Stimulated activated CD4-positive, alpha-beta T cell treated with anti-CD3 and anti-CD28 coated beads, Interleukin-1b, Interleukin-23, amount 100 ng/mL, for 24 hours (primary cell): Measurements from ENCODE around the gene ZC3H12C.

Experiments used
- DNase-seq, 4 experiments: peaks; one replicate each; pipeline ENCODE4 v3.0.0-alpha.2; 2020; ENCODE audit warnings: low read depth in 4 of 4, low spot score in 1 of 4

ZC3H12C gene

DNA sequence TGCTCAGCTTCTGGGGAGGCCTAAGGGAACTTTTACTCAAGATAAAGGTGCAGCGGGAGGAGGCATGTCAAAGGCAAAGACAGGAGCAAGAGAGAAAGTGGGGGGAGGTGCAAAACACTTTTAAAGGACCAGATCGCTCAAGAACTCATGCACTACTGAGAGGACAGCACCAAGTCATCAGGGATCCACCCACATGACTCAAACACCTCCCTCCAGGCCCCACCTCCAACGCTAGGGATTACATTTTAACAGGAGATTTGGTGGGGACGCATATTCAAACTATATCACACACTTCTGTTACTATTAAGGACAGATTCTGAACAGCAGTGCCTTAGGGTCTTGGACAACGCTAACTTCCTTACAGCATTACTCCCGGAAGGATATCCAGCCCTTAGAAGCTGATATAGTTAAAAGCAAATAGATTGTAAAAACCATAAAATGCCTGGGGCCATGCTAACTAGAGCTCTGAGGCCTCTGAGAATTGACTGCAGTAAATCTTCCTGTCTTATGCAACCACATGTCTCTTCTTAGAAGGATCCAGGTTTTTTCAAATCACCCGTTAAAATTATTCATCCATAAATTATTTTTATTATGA lies 16.7 kb upstream of the ZC3H12C start:
- no peak for DNase-seq

DNA sequence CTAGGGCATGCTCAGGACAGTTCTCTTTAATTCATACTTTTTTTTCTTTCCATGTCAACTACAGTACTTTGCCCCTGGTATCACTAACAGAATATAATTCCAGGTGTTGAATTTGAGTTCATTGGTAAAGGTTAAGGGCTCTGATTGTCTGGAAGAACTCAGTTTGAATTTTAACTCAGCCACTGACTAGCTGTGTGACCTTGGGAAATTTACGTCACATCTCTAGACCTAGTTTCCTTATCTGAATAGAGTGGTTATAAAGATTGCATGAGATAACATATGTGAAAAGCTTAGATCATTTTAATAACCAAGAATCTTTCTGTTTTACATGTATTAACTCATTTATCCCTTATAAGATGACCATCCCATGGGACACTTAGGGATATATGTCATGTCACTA lies 15.8 kb upstream of the ZC3H12C start:
- DNase-seq, result no peak

DNA sequence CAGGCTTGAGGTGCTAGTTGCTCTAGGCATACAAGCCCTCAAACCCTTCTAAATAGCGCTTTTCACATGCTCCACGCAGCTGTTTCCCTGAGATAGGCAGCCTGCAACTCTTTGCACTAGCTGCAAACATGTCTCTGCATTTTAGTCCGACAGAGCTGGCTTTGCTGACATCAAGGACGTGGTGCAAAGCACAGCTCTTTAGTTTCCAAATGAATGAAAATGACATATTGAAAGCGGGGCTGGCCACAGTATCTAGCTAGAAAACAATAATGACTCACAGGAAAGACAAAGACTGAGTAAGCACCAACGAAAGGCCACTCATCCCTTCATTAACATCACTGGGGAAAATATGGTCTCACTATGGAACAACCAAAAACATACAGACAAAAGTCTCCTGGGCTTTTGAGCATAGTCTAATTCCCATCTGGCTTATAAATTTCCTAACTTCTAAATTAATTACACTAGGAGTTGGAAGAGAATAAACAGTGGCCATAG lies 15.3 kb upstream of the ZC3H12C start:
- DNase-seq, result no peak

DNA sequence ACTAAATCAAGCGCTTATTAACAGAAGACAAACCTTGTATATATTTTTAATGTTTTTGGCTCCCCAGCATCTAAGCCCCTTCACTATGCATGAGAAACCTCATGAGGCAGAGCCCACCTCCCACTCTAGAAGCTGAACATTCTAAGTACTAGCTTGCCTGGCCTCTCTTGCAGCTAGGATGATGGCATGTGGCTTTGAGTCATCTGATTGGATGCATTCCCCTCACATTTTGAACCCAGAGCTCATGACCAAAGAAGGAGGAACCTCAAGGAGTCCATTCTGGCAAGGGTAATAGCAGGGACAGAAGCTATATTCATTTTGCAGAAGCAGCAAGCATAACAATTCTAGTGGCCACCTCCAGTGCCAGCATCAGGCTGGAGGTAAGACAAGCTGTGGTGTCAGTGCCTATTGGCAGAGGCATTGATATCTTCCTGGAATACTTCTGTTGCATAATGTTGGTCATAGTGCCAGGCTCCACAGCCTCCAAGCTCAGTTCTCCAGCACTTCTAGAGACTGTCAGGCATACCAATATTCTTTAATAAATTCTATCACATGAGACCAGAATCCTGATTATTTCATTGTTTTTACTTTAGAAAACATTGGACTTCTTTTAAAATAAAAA lies 14.2 kb upstream of the ZC3H12C start:
- no peak for DNase-seq

DNA sequence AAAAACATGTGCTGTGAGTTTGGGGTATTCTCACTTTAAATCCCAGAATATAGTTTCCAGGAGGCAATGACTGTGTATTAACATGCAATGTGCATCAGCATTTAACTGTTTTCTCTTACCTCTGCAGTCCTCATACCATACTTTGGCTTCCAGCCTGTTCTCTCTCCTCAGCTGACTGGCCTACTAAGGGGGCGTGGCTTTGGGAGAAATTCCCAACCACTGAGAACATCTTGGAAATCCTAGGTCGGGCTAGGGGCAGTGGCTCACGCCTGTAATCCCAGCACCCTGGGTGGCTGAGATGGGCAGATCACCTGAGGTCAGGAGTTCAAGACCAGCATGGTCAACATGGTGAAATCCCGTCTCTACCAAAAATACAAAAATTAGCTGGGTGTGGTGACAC lies 13.5 kb upstream of the ZC3H12C start:
- no peak for DNase-seq

DNA sequence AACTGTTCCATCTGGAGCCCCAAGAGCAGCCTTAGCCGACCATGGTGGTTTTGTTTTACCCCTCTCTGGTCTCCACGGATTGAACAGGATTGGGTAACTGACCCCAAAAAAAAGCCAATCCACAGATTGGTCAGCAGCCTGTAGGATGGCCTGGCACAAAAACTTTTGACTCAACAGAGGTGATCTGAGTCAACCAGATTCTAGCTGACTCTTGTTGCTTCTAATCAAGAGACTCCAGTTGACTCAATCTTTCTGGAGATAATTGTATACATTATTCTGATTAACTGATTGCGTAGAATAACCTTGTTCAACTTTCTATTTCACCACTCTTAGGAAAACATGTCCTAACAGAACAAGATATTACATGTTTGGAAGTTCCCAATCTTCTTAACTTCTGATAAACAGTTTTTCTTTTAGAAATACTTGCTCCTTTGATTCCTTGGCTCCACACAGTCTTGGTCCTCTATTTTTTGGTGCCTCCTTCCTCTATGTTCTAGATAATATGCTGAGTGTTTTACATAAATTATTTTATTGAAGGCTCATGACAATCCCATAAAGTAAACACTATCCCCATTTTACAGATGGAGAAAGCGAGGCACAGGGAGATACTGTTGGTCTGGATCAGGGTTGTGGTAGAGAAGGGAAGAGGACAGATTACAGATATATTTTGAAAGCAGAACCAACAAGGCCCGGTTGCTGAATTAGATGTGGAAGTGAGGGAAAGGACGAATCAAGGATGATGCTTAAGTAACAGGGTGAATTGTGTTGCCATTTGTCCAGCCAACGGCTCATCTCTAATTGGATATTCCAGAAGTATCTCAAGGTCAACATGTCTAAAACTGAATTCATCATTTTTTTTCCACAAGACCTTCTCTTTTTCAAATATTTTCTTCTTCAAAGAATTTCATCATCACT lies 11.5 kb upstream of the ZC3H12C start:
- no peak for DNase-seq

DNA sequence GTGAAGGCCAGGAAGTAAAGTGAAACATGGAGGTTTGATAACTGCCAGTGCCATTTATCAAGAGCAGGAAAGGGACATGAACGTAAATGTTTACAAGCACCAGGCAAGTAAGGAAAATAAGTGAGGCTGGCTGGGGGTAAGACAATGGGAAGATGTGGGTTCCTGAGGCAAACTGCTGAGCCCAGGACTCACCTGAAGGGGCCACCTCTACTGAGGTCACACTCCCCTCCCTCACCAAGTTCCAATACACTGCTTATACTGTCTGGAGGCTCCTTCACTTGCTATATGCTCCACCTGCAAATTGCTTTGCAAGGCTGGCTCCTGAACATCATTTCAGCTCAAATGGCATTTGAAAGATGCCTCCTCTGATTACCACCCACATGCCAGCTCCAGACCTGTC lies 10.3 kb upstream of the ZC3H12C start:
- no peak for DNase-seq

DNA sequence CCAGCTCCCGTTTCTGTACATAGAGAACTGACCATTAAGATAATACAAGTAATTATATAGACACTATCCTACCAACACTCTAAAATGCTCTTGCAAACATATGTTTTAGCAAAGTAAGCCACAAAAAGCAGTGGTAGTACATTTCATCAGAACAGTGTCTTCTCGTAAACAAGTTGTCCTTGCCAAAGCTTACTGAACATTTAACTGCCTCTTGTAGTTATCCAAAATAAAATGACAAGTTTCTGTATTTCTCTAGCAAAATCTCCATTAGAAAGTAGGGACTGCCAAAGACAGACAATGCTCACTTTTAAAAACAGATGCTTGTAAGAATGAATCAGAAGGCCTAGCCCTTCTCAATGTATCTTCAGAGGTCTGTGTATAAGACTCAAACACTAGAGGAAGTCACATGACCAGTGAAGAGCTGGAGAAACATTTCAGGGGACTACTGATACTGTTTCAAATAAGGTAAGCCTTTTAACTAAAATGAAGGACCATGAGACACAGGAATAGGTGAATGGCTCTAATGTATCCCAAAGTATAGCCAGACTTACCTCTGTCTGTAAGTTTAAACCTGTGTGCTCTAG lies 7.8 kb upstream of the ZC3H12C start:
- DNase-seq, result no peak

DNA sequence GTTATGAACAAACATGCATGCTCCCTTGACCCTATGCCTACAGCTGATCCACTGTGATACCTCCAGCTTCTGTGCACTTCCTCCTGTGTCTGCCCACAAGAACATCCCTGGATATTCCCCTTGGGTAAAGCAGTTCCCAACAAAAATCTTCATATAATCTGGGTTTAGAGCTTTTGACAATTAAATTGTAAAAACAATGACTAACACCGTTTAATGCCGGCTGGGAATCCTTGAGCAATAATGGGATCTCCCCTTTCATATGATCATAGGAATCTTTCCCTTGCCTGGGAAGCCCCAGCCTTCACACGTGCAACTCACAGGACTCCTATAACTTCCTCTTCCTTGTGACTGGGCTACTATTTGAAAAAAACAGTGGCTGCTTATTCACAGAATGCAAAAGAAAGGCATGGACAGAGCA lies 6.3 kb upstream of the ZC3H12C start:
- no peak for DNase-seq

DNA sequence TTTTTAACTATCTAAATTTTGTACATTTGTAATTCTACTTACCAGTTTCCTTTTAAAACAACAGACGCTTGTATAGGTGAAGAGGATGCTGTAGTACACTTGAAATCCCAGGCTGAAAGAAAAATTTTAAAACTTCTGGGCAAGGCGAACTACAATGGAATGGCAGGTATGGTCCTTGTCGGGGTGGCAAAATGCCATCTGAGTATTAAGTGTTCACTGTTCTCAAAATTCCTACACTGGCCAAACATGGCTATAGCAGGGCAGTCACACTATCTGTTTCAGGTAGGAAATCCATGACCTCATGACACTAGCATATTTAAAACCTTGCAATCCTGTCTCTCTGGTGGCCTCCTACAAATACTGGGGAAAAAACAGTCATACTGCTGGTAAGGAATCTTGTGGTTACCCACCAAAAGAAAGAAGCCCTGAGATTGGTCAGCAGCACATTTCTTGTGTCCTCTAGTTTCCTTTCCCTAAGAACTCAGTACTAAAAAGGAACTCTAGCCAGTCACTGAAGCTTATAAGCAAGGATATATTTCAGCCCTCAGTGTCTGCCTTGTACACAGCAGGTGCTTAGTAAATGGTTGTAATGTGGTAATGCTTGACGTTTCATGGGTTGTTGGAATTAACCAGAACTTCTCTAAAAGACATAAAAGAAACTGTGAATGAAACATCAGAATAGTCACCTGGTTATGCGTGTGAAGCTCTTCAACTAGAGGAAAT lies 5.2 kb upstream of the ZC3H12C start:
- DNase-seq, result no peak

DNA sequence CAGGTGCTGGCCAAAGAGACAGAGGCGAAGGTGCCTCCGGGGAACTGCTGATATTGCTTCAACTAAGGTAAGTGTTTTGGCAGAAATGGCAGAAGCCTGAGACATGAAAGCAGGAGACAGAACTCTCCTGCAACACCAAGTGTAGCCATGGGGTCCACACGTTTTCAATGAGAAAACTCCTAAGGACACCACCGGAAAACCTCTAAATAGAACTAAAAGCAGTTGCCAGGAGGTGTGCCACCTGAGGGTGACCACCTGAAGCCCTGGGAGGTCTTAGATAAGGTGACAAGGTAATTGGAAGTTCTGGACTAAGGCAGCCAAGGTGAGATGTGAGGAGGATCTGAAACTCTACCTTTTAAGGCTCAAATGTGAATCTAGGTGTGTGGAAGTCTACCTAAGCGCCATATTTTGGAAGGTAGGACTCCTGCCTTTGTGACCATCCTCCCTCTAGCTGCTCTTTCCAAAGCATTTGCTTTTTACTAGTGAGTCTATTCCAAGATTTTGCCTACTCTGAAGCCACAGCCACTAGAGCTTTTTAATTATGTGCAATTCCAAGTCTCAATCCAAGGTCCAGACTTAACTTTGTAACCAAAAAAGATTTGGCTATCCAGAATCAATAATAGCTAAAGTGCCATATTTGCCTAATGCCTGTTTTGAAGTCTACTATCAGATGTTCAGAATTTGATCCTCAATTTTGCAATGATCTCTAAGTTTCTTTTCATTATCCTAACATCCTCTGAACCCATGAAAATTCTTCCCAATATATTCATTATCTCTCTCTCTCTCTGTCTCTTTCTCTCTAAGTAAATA lies 4.5 kb upstream of the ZC3H12C start:
- no peak for DNase-seq

DNA sequence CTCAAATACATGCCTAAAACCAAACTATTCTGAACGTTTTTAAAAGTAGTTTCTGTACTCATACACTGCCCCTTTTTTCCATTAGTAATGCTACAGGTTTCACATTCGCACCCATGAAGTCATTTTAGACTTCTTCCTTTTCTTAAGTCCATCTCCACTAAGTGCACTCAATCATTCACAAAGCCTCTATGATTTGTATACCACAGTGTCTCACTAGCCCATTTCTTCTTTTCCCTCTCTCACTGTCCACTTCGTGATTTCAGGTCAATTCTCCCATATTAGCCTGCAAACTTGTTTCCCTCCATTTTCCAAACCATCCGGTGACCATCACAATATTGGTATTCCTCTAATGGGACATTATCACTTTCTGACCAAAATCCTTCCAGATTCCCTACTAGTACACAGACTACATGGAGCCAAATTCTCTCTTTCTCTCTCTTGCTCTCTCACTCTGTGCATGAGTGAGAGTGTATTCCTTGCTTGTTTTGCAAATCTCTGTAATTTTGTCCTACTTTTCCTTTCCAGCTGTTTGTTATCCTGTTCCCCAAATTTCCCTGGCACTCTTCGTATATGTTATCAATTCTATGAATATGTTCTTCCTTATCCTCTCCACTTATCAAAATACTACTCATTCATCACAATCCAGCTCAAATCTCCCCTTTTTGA lies 3.4 kb upstream of the ZC3H12C start:
- DNase-seq, result no peak

DNA sequence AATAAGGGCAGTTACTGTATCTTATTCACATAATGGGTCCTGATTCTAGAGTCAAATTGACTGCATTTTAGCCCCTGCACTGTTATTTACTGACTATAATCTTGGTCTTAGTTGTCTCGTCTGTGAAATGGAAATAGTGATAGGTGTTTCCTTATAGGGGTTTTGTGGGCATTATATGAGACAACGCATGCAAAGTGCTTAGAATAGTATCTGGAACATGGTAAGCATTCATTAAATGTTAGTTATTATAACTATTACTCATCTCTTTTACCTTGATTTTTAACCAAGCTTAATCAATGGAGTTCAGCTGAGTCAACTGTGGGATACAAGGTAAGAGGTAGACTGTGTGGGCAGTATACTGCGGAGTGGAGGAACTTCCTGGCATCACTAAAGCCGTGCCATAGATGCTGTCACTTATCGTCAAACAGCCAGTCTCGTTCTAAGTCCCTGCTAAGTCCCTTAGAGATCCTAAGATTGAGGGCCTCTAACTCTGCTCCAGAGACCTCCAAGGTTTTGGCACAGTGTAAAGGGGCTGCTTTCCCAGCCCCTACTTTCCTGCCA lies 2.6 kb upstream of the ZC3H12C start:
- no peak for DNase-seq

DNA sequence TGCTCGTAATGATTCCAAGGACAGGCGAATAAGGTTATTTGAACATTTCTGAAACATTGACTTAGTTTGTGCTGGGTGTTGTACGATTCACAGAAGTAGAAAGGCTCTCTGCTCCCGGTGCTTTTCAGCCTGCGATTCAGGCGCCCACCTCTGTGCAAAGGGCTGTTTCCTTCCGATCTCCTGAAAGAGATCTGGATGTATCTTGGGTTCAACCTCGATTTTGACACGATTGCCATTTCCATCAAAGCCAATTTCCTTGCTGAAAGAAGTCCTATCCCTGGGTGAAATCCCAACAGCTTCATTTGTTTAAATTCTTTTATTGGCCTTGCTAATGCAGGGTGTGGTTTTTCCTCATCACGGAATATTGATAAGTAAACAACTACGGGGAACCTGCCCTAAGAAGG lies 1.1 kb upstream of the ZC3H12C start:
- DNase-seq, result no peak

DNA sequence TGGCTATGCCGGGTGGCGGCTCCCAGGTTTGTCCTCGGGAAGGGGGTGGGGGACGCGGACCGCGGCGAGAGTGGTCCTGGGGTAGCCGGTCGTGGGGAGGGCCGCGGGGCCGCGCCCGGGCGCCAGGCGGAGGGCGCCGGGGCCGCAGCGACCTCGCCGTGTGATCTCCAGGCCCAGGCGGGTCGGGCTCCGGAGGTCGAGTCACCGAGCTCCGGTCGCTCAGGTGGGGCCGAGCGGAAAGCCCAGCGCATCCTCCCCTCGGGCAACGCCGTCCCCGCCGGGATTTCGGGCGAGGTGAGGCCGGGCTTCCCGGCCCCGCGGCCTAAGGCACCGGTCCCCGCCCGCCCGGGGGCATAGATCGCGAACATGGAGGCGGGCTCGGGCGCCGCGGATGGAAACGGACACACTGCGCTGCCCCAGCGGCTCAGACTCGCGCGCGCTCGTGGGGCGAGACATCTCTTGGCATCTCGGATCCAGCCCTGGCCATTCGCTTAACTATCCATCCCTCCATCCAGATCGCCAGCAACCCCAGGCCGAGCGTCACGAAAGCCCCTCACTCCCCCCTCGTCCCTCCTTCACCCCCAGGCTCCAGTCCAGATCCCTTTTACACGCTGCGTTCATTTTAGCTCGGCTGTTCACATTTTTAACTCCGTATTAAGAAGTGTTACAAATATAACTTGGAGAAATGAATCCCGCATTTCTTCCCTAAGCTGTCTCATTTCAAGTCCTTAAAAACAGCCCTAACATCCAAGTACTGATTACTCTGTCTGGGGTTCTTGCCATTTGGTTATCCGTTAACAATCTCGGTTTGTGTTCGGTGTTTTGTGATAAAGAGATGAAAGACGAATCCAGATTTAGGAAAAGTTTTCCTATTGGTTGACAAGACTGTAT lies 460 bp downstream of the ZC3H12C start:
- DNase-seq, result no peak

DNA sequence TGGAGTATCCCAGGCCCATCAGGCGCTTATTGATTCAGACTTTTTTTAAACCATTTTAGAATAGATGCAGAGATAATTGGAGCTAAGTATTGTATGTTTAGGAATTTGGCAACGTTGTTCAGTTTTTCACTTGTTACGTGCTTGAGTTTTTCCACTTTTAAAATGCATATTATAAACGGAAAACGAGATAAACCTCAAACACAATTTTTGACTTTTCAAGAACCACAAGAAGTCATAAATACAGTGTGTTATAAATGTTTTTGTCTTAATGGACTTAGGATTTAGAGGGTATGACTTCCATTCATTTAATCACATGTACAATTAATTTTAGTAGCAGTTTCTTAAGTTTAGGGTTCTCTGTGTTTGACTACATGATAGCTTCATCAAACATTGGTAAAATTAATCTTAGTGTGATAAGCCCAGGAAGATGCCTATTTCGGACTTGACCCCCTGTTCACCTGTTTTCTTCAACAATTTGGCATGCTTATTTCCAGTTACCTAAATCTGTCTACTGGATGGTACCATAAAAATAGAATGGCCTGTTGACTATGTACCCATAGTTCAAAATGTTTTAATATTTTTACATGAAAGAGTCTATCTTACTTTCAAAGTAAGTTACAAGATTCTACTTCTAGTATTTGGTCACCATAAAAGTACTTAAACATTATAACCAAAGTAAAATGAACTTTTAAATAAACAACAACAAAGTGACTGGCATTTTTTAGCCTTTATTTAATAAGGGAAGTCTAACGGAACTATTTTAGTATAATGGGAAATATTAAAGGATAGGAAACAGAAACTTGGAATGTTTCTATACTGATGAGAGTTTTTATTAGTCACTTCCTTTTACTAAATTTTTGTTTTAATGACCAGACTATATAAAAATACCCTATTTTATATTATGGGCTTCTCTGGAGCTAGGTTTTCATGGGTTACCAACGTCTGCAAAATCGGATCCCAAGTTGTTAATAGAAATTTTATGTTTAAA lies 1.4 kb downstream of the ZC3H12C start:
- no peak for DNase-seq

DNA sequence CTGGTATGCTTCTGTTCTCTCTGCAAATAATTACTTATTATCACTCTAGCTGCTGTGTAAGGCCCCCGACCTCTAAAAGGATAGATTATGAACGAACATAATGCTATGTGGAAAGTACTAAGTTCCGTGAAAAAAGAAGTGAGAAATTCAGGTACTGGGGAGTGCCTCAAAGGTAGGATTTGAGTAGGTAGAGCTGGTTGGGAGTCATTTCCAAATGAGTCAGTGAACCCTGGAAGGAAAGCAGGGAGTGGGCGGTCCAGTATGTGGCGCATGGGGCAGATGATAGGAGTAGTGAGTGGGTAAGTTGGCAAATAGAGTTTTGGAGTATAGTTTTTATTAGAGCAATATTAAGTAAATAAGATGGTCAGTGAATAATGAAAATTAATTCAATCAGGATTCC lies 2.4 kb downstream of the ZC3H12C start:
- DNase-seq, result no peak
